Heart right ventricle (tissue), 16 donors: ENCODE results near the gene PICALM. TPM values are rescaled to one million over a fixed set of nuclear protein-coding genes. Genes with fewer than 3 reads are reported as not detected.
A peak's percentile ranks its signal among the peaks of the same experiment; 100 is the strongest.

Experiments
- ATAC-seq, 8 donors: fragments of 200-7000 bp; cut with Tn5 transposase; one replicate each; pipeline ENCODE4 v1.9.1; 2020; ENCODE audit warnings: mild to moderate bottlenecking in 8 of 8, moderate library complexity in 8 of 8, moderate number of reproducible peaks in 1 of 8
- DNase-seq, 2 donors: peaks; one replicate each; pipeline ENCODE4 v3.0.0-alpha.2; 2020
- H3K27ac ChIP-seq, 10 donors: fragments of 200-600 bp; sonication (generic) in 2 of 10; one replicate each; pipeline versions ENCODE4 v1.5.0 to v1.8.0; 2020 to 2022; ENCODE audit warnings: mild to moderate bottlenecking in 3 of 10
- H3K27me3 ChIP-seq, 7 donors: fragments of 200-600 bp; one replicate each; pipeline ENCODE4 v1.8.0; 2021 to 2022; ENCODE audit warnings: mild to moderate bottlenecking in 2 of 7
- H3K36me3 ChIP-seq, 9 donors: fragments of 200-600 bp; sonication (generic) in 1 of 9; one replicate each; pipeline versions ENCODE4 v1.5.0 to v1.8.0; 2020 to 2022; ENCODE audit warnings: mild to moderate bottlenecking in 2 of 9
- H3K4me1 ChIP-seq, 9 donors: fragments of 200-600 bp; sonication (generic) in 1 of 9; one replicate each; pipeline versions ENCODE4 v1.5.0 to v1.8.0; 2020 to 2022; ENCODE audit warnings: mild to moderate bottlenecking in 4 of 9
- H3K4me3 ChIP-seq, 10 donors: fragments of 200-600 bp; sonication (generic) in 2 of 10; one replicate each; pipeline versions ENCODE4 v1.5.0 to v1.8.0; 2020 to 2022; ENCODE audit warnings: mild to moderate bottlenecking in 7 of 10, moderate library complexity in 2 of 10
- H3K9me3 ChIP-seq, 11 donors: fragments of 200-600 bp in 10 of 11; sonication (generic) in 2 of 11; one replicate each; pipeline versions ENCODE4 v1.5.0 to v1.8.0; 2013 to 2022; ENCODE audit warnings: mild to moderate bottlenecking in 2 of 11, control low read depth in 1 of 11, moderate library complexity in 1 of 11
- CTCF ChIP-seq, 9 donors: fragments of 200-600 bp; sonication (generic) in 2 of 9; IDR thresholded peaks; one replicate each; pipeline versions ENCODE4 v1.5.0 to v1.8.0; 2021 to 2022; ENCODE audit warnings: antibody characterized with exemption in 9 of 9, mild to moderate bottlenecking in 5 of 9, moderate library complexity in 1 of 9
- WGBS, 2 donors: extraction: QIAGEN DNeasy Blood & Tissue Kit; methylation state at CpG; one replicate each; pipeline ENCODE4 v1.1.7; 2013; ENCODE audit warnings: inconsistent platforms in 1 of 2; 5-methylcytosine and 5-hydroxymethylcytosine counted together
- intact Hi-C, 10 donors: fragments of 100-400 bp; cut with DNase I; formaldehyde crosslinking; loops; one replicate each; pipeline versions ENCODE4 v1.11.1 to v1.14.2; 2022
- polyA plus RNA-seq, 2 donors: library from polyadenylated mRNA; stranded (reverse); fragments of 200-250 nt; gene quantifications; one replicate each; pipeline ENCODE4 v1.2.3, GENCODE V29; 2013
- total RNA-seq, 10 donors: library from RNA; stranded (reverse); fragmentation: NEBNext Ultra II Directional in 3 of 10; extraction: Animal tissue kit (Norgen Biotek cat#: 25700) in 3 of 10; gene quantifications; one replicate each; pipeline versions ENCODE4 v1.2.1 to v1.2.4, GENCODE V29; 2021 to 2023
- donor health status: Arrhythmogenic right ventricular cardiomyopathy.
- donor health status: ischemic (EF 13 %, LVEDD 7.1; RV severe dilation, severe dysfunction).
- donor health status: healthy with polysubstance abuse.
- donor health status: DM: no; HTN: yes; CAD: no.
- donor health status: DM: no; HTN: no; CAD: no.
- donor health status: ischemic (EF 25% LVEDD 6.9; RV normal size, moderate dysfunction).
- donor health status: ischemic (EF 25% LVEDD 5.7; RV mildly dilated, moderate dysfunction).
- donor health status: healthy.
- donor health status: DM: yes; HTN: yes; CAD: no.
- donor health status: Ischemic cardiomyopathy.
- donor health status: ischemic (EF 35%, LVEDD 5.7; RV mildly dilated, moderate dysfunction).
- donor health status: nonischemic (EF 11% LVEDD 7.7; RV severe dilation, severe dysfunction).
- donor health status: DM: yes; HTN: yes; CAD: no.
- donor health status: PGD.
- donor health status: ischemic (EF 29% LVEDD 5.4; RV normal size, mild dysfunction).
- donor health status: nonischemic (EF 23%, LVEDD 6.1; RV moderate dilation, normal function).

The PICALM gene
- total and polyA plus RNA-seq, 12 donors: 40.7 to 206 (median 161) TPM

DNA sequence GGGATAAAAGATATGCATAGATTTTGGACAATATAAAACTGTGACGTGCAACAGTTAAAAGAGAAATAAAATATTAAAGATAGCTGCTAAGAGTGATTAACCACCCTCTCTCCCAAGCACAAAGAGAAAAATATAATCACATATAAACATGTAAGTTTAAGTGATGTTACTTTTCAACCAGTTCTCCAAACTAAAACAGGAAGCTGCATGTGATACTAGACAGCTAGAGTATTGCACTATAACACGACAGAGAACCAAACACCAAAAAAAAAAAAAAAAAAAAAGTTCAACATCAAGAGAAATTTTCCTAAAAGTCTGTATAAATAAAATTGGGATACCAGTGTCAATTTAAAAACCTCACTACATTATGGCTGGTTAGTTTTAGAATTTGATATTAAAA lies 79.1 kb downstream of the PICALM start:
- Histone ChIP-seq H3K9me3 (no peaks in the 10 kb centered on the region), H3K36me3 (peaks cover 0 to 97% (median 20%) of the 10 kb centered on the region in 9 donors), H3K27me3 (no peaks in the 10 kb centered on the region), H3K4me3 (no peak overlapping the region), H3K27ac (peak overlapping the region in 1 of 10 donors; percentile 2), H3K4me1 (peaks cover 0 to 28% (median 15%) of the 10 kb centered on the region in 9 donors)
- intact Hi-C loops: no loop called here
- no peak for TF ChIP-seq CTCF (IDR thresholded peaks at IDR 0.05)
- WGBS, 2 donors: 68 to 81% methylated on average over 2 of the region's 2 CpGs
- ATAC-seq (no peak), DNase-seq (no peak)

- H3K27ac ChIP-seq: peak overlapping the region in 2 of 10 donors; percentile 2 to 5
- intact Hi-C loops: no loop called here
- no peak for DNase-seq
These were observed 80.1 kb downstream of the PICALM start for GRCh38 chr11:85988780-85989179.

DNA sequence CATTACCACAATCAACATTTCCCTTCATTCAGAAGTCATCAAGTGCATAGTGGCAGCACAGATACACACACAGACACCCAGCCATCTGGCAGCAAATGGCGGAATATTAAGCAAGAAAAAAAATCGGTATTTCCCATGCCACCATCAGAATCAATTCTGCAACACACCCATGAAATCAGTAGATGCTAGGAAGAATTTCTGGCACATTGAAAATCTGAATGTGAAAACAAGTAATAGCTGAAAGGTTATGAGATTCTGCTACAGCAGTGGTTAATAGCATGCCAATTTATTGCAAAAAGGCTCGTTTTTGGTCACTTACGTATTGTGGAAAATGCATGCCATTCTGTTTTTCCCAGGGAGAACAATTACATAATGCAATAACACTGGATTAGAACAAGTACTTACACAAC lies 91.1 kb downstream of the PICALM start:
- Histone ChIP-seq H3K4me3 (no peak overlapping the region), H3K27me3 (no peaks in the 10 kb centered on the region), H3K9me3 (no peaks in the 10 kb centered on the region), H3K36me3 (peaks cover 0 to 100% (median 51%) of the 10 kb centered on the region in 9 donors), H3K4me1 (peaks cover 0 to 40% (median 22%) of the 10 kb centered on the region in 9 donors), H3K27ac (peak overlapping the region in 4 of 10 donors; percentile 6 to 54 (median 20))
- intact Hi-C loops: loop anchor here in 1 of 10 donors (5.0 kb wide), 1 partner anchor 45 kb away; no protein-coding TSS in a partner anchor
- no peak for DNase-seq
- peak in 4 of 8 donors; percentile 23 to 77 (median 64) for ATAC-seq
- no peak for TF ChIP-seq CTCF (IDR thresholded peaks at IDR 0.05)
- WGBS, 2 donors: 71 to 75% methylated on average over 4 of the region's 4 CpGs

More at GRCh38 chr11:85988780-85989179, 80.1 kb downstream of the PICALM start:
- Histone ChIP-seq H3K4me3 (no peak overlapping the region), H3K4me1 (peaks cover 0 to 28% (median 15%) of the 10 kb centered on the region in 9 donors), H3K9me3 (no peaks in the 10 kb centered on the region), H3K36me3 (peaks cover 0 to 97% (median 20%) of the 10 kb centered on the region in 9 donors), H3K27me3 (no peaks in the 10 kb centered on the region)
- TF ChIP-seq CTCF (IDR thresholded peaks at IDR 0.05): no peak
- 70 to 74% methylated on average over 3 of the region's 3 CpGs for WGBS, 2 donors
- ATAC-seq: no peak

- Histone ChIP-seq H3K27ac (peak overlapping the region in 1 of 10 donors; percentile 54), H3K36me3 (peaks cover 0 to 100% (median 44%) of the 10 kb centered on the region in 9 donors), H3K9me3 (no peaks in the 10 kb centered on the region), H3K27me3 (no peaks in the 10 kb centered on the region), H3K4me3 (no peak overlapping the region), H3K4me1 (peaks cover 0 to 40% (median 22%) of the 10 kb centered on the region in 9 donors)
- TF ChIP-seq CTCF (IDR thresholded peaks at IDR 0.05): no peak
- WGBS, 2 donors: 97% methylated on average over 1 of the region's 1 CpG
- DNase-seq (no peak), ATAC-seq (no peak)
- intact Hi-C loops: loop anchor here in 1 of 10 donors (5.0 kb wide), 1 partner anchor 46 kb away; no protein-coding TSS in a partner anchor
These were observed 92.4 kb downstream of the PICALM start for GRCh38 chr11:85976525-85976924.
